Heart left ventricle (tissue), 13 donors: Measurements from ENCODE around the gene DPYSL5.

Experiments
- CTCF ChIP-seq, 12 donors: fragments of 200-600 bp; sonication (generic) in 4 of 12; IDR thresholded peaks; one replicate each; pipeline versions ENCODE4 v1.5.0 to v1.8.0; 2018 to 2022; ENCODE audit warnings: antibody characterized with exemption in 12 of 12, mild to moderate bottlenecking in 5 of 12
- POLR2A ChIP-seq, 2 donors: fragments of 450-650 bp; IDR thresholded peaks; one replicate each; pipeline ENCODE4 v1.6.1; 2017; ENCODE audit warnings: antibody characterized with exemption in 2 of 2, mild to moderate bottlenecking in 2 of 2, moderate library complexity in 2 of 2
- donor health status: ischemic (EF 13 %, LVEDD 7.1; RV severe dilation, severe dysfunction).
- donor health status: DM: no; HTN: yes; CAD: no.
- donor health status: DM: no; HTN: no; CAD: no.
- donor health status: ischemic (EF 25% LVEDD 6.9; RV normal size, moderate dysfunction).
- donor health status: ischemic (EF 25% LVEDD 5.7; RV mildly dilated, moderate dysfunction).
- donor health status: ischemic (EF 35%, LVEDD 5.7; RV mildly dilated, moderate dysfunction).
- donor health status: nonischemic (EF 11% LVEDD 7.7; RV severe dilation, severe dysfunction).
- donor health status: DM: yes; HTN: yes; CAD: no.
- donor health status: PGD.
- donor health status: ischemic (EF 29% LVEDD 5.4; RV normal size, mild dysfunction).
- donor health status: nonischemic (EF 23%, LVEDD 6.1; RV moderate dilation, normal function).

GRCh38 chr2:26986576-26986975, 138.6 kb downstream of the DPYSL5 start:
- TF ChIP-seq CTCF (IDR thresholded peaks at IDR 0.05): no peak
- no peak for TF ChIP-seq POLR2A (IDR thresholded peaks at IDR 0.05)
